Ovary (tissue), 3 donors: ENCODE data around the gene MCM8.

Source experiments
- CTCF ChIP-seq, 3 donors: fragments of 450-650 bp in 2 of 3; fragments of 200-600 bp in 1 of 3; IDR thresholded peaks; one replicate each; pipeline versions ENCODE4 v1.5.1 to v1.8.0; 2016 to 2022; ENCODE audit warnings: antibody characterized with exemption in 3 of 3, mild to moderate bottlenecking in 1 of 3
- EP300 ChIP-seq: sonication (generic); formaldehyde crosslinking; IDR thresholded peaks from one replicate; pipeline ENCODE4 v1.6.1; 2017; ENCODE audit warnings: antibody characterized with exemption
- POLR2A ChIP-seq: fragments of 450-650 bp; IDR thresholded peaks from one replicate; pipeline ENCODE4 v1.6.1; 2017; ENCODE audit warnings: antibody characterized with exemption, mild to moderate bottlenecking, moderate library complexity
- donor health status: DM: no; HTN: no; CAD: no.

GRCh38 chr20:5979801-5980200 is 29.3 kb downstream of the MCM8 start:
- TF ChIP-seq CTCF (IDR thresholded peaks at IDR 0.05) (no peak), POLR2A (no peak), EP300 (no peak)
